CD8-positive, alpha-beta memory T cell (primary cell): ENCODE data around the gene TRIM39. TPM values are rescaled to one million over a fixed set of nuclear protein-coding genes. Genes with fewer than 3 reads are reported as not detected.

Experiments used
- CTCF ChIA-PET: fragments of 350-600 bp; sonication (Branson Sonifier 250); formaldehyde crosslinking; loops from one replicate; lab custom pipeline; 2021; ENCODE audit warnings: antibody characterized with exemption; lab: Charles Lee
- POLR2A ChIA-PET: fragments of 350-600 bp; sonication (Branson Sonifier 250); formaldehyde crosslinking; loops from one replicate; lab custom pipeline; 2021; ENCODE audit warnings: antibody characterized with exemption; lab: Charles Lee
- DNase-seq, 5 donors: peaks; one replicate each; pipeline versions ENCODE4 v3.0.0 to v3.0.0-alpha.2; 2020 to 2022; ENCODE audit warnings: mixed read lengths in 1 of 5
- H3K27ac ChIP-seq: one replicate; pipeline ENCODE4 v1.7.0; 2013; ENCODE audit warnings: low read depth, mild to moderate bottlenecking, low read length, moderate library complexity
- H3K27me3 ChIP-seq: 2 replicates; pipeline ENCODE4 v1.7.0; 2013; ENCODE audit warnings: low read length, mild to moderate bottlenecking; ENCODE audit not compliant: insufficient read depth, poor library complexity, severe bottlenecking
- H3K36me3 ChIP-seq: 2 replicates; pipeline ENCODE4 v1.7.0; 2013; ENCODE audit warnings: mild to moderate bottlenecking, low read length, moderate library complexity; ENCODE audit not compliant: insufficient read depth
- H3K4me1 ChIP-seq: 2 replicates; pipeline ENCODE4 v1.7.0; 2013; ENCODE audit warnings: mild to moderate bottlenecking, low read length, moderate library complexity; ENCODE audit not compliant: insufficient read depth
- H3K4me3 ChIP-seq: 2 replicates; pipeline ENCODE4 v1.7.0; 2013; ENCODE audit warnings: mild to moderate bottlenecking, low read length
- H3K9me3 ChIP-seq: 2 replicates; pipeline ENCODE4 v1.7.0; 2013; ENCODE audit warnings: mild to moderate bottlenecking, low read length
- H3K27ac Mint-ChIP-seq, 8 donors: one replicate each; pipeline ENCODE4 v1.8.0; 2020 to 2021; ENCODE audit warnings: mixed read lengths in 8 of 8, mild to moderate bottlenecking in 6 of 8, inconsistent platforms in 3 of 8, moderate library complexity in 3 of 8
- H3K27me3 Mint-ChIP-seq, 2 donors: one replicate each; pipeline ENCODE4 v1.8.0; 2020 to 2021; ENCODE audit warnings: mixed read lengths in 2 of 2, mild to moderate bottlenecking in 1 of 2, moderate library complexity in 1 of 2
- H3K36me3 Mint-ChIP-seq, 3 donors: one replicate each; pipeline ENCODE4 v1.8.0; 2020 to 2021; ENCODE audit warnings: mixed read lengths in 3 of 3, inconsistent platforms in 1 of 3, mild to moderate bottlenecking in 1 of 3
- H3K4me1 Mint-ChIP-seq, 3 donors: one replicate each; pipeline ENCODE4 v1.8.0; 2020 to 2021; ENCODE audit warnings: mixed read lengths in 3 of 3, inconsistent platforms in 1 of 3, mild to moderate bottlenecking in 1 of 3
- H3K4me3 Mint-ChIP-seq, 7 donors: one replicate each; pipeline ENCODE4 v1.8.0; 2020 to 2021; ENCODE audit warnings: mixed read lengths in 7 of 7, mild to moderate bottlenecking in 6 of 7, moderate library complexity in 4 of 7, inconsistent platforms in 2 of 7
- H3K9me3 Mint-ChIP-seq, 5 donors: one replicate each; pipeline ENCODE4 v1.8.0; 2020 to 2022; ENCODE audit warnings: mixed read lengths in 5 of 5, mild to moderate bottlenecking in 3 of 5, moderate library complexity in 2 of 5, inconsistent platforms in 1 of 5
- polyA plus RNA-seq: library from polyadenylated mRNA; unstranded; fragments of 300-500 nt; fragmentation: Illumina TruSeq; gene quantifications from one replicate; pipeline ENCODE4 v1.2.3, GENCODE V29; 2021
- total RNA-seq, 2 experiments: library from RNA; stranded (reverse); gene quantifications; one replicate each; pipeline ENCODE4 v1.2.3, GENCODE V29; 2021

TRIM39 gene
- total and polyA plus RNA-seq, 3 experiments from 2014 or later: 12.0 to 21.9 (median 19.9) TPM

- ChIA-PET POLR2A (no interaction called here), CTCF (no interaction called here)
- H3K27ac ChIP-seq: no peak overlapping the region
- H3K4me1 ChIP-seq: no peaks in the 10 kb centered on the region
- no peaks in the 10 kb centered on the region for H3K9me3 ChIP-seq
- no peak overlapping the region for H3K4me3 Mint-ChIP-seq
- H3K4me1 Mint-ChIP-seq: no peaks in the 10 kb centered on the region
- H3K27me3 Mint-ChIP-seq: peaks cover 30 to 54% of the 10 kb centered on the region in 2 donors
- no peak for DNase-seq
- no peaks in the 10 kb centered on the region for H3K36me3 ChIP-seq
- no peak overlapping the region for H3K4me3 ChIP-seq
- peaks cover 0 to 3% (median 0%) of the 10 kb centered on the region in 3 donors for H3K36me3 Mint-ChIP-seq
- H3K27ac Mint-ChIP-seq: no peak overlapping the region
- H3K9me3 Mint-ChIP-seq: no peaks in the 10 kb centered on the region
- peaks cover 7% of the 10 kb centered on the region for H3K27me3 ChIP-seq
These were observed 51.7 kb downstream of the TRIM39 start for GRCh38 chr6:30378290-30378937.

- no peaks in the 10 kb centered on the region for H3K4me1 Mint-ChIP-seq
- CTCF ChIA-PET: no interaction called here
These were observed 53.7 kb downstream of the TRIM39 start for GRCh38 chr6:30380464-30380863.

GRCh38 chr6:30386166-30386565 is 59.4 kb downstream of the TRIM39 start:
- POLR2A ChIA-PET: no interaction called here
- Histone ChIP-seq H3K4me3 (no peak overlapping the region), H3K4me1 (no peaks in the 10 kb centered on the region), H3K27ac (no peak overlapping the region), H3K9me3 (no peaks in the 10 kb centered on the region), H3K36me3 (no peaks in the 10 kb centered on the region), H3K27me3 (peaks cover 15% of the 10 kb centered on the region)
- CTCF ChIA-PET: no interaction called here
- no peaks in the 10 kb centered on the region for H3K4me1 Mint-ChIP-seq
- no peak for DNase-seq
- H3K4me3 Mint-ChIP-seq: no peak overlapping the region
- H3K9me3 Mint-ChIP-seq: no peaks in the 10 kb centered on the region
- peaks cover 0 to 3% (median 0%) of the 10 kb centered on the region in 3 donors for H3K36me3 Mint-ChIP-seq
- no peak overlapping the region for H3K27ac Mint-ChIP-seq
- H3K27me3 Mint-ChIP-seq: peaks cover 29 to 87% of the 10 kb centered on the region in 2 donors

More at GRCh38 chr6:30380464-30380863, 53.7 kb downstream of the TRIM39 start:
- Mint-ChIP-seq H3K27me3 (peaks cover 32 to 66% of the 10 kb centered on the region in 2 donors), H3K36me3 (peaks cover 0 to 3% (median 0%) of the 10 kb centered on the region in 3 donors), H3K27ac (no peak overlapping the region), H3K4me3 (no peak overlapping the region), H3K9me3 (no peaks in the 10 kb centered on the region)
- DNase-seq: no peak
- POLR2A ChIA-PET: no interaction called here
- H3K36me3 ChIP-seq: no peaks in the 10 kb centered on the region
- H3K9me3 ChIP-seq: no peaks in the 10 kb centered on the region
- no peak overlapping the region for H3K4me3 ChIP-seq
- H3K27ac ChIP-seq: no peak overlapping the region
- peaks cover 13% of the 10 kb centered on the region for H3K27me3 ChIP-seq
- no peaks in the 10 kb centered on the region for H3K4me1 ChIP-seq

GRCh38 chr6:30391240-30391639 is 64.5 kb downstream of the TRIM39 start:
- no peak overlapping the region for H3K4me3 ChIP-seq
- POLR2A ChIA-PET: no interaction called here
- Mint-ChIP-seq H3K4me3 (no peak overlapping the region), H3K9me3 (no peaks in the 10 kb centered on the region), H3K27ac (no peak overlapping the region), H3K36me3 (peaks cover 0 to 2% (median 0%) of the 10 kb centered on the region in 3 donors), H3K4me1 (no peaks in the 10 kb centered on the region), H3K27me3 (peaks cover 28 to 77% of the 10 kb centered on the region in 2 donors)
- CTCF ChIA-PET: no interaction called here
- no peaks in the 10 kb centered on the region for H3K9me3 ChIP-seq
- no peaks in the 10 kb centered on the region for H3K36me3 ChIP-seq
- H3K4me1 ChIP-seq: no peaks in the 10 kb centered on the region
- DNase-seq: no peak
- peaks cover 13% of the 10 kb centered on the region for H3K27me3 ChIP-seq
- no peak overlapping the region for H3K27ac ChIP-seq

Other genes starting within 250 kb of the TRIM39 start
- gene TRIM31, start 213.8 kb upstream of the TRIM39 start, total RNA-seq: not detected
- gene TRIM31, start 213.8 kb upstream of the TRIM39 start, polyA plus RNA-seq: not detected
- not detected for gene TRIM40, start 190.8 kb upstream of the TRIM39 start, total RNA-seq
- gene TRIM40, start 190.8 kb upstream of the TRIM39 start, polyA plus RNA-seq: not detected
- not detected for gene TRIM10, start 165.7 kb upstream of the TRIM39 start, total RNA-seq
- not detected for gene TRIM10, start 165.7 kb upstream of the TRIM39 start, polyA plus RNA-seq
- gene TRIM15, start 163.4 kb upstream of the TRIM39 start, total RNA-seq: not detected
- not detected for gene TRIM15, start 163.4 kb upstream of the TRIM39 start, polyA plus RNA-seq
- 100 to 1,000 TPM in 1 of 2 experiments, 10 to 100 TPM in 1; 94.6 to 102 TPM for gene TRIM26, start 113.5 kb upstream of the TRIM39 start, total RNA-seq
- gene TRIM26, start 113.5 kb upstream of the TRIM39 start, polyA plus RNA-seq: 52.9 TPM
- gene RPP21, start 18.2 kb downstream of the TRIM39 start, total RNA-seq: 10 to 100 TPM; 41.3 to 41.5 TPM
- gene RPP21, start 18.2 kb downstream of the TRIM39 start, polyA plus RNA-seq: 71.0 TPM
- 100 to 1,000 TPM; 502 to 511 TPM for gene HLA-E, start 162.6 kb downstream of the TRIM39 start, total RNA-seq
- 2,881 TPM for gene HLA-E, start 162.6 kb downstream of the TRIM39 start, polyA plus RNA-seq
- gene GNL1, start 229.6 kb downstream of the TRIM39 start, total RNA-seq: 100 to 1,000 TPM; 100 to 102 TPM
- gene GNL1, start 229.6 kb downstream of the TRIM39 start, polyA plus RNA-seq: 49.8 TPM
- gene PRR3, start 230.4 kb downstream of the TRIM39 start, total RNA-seq: 10 to 100 TPM; 28.2 to 28.9 TPM
- 8.9 TPM for gene PRR3, start 230.4 kb downstream of the TRIM39 start, polyA plus RNA-seq
- gene ABCF1, start 244.5 kb downstream of the TRIM39 start, total RNA-seq: 100 to 1,000 TPM; 127 to 133 TPM
- gene ABCF1, start 244.5 kb downstream of the TRIM39 start, polyA plus RNA-seq: 54.0 TPM